ENCODE data around the gene MVB12B.
A peak's percentile ranks its signal among the peaks of the same experiment; 100 is the strongest.

The MVB12B gene

GRCh38 chr9:126513159-126514036 is 186.8 kb downstream of the MVB12B start:
- TF ChIP-seq POLR2AphosphoS5 (IDR thresholded peaks at IDR 0.05; ENCODE audit: low read depth) (no peak), GABPA (IDR thresholded peaks at IDR 0.05; ENCODE audit: low read depth) (no peak), REST (IDR thresholded peaks at IDR 0.05; ENCODE audit: insufficient replicate concordance, low read depth) (no peak), SPI1 (IDR thresholded peaks at IDR 0.05; ENCODE audit: borderline replicate concordance, low read depth) (no peak)
- TF ChIP-seq, protein P1, sequence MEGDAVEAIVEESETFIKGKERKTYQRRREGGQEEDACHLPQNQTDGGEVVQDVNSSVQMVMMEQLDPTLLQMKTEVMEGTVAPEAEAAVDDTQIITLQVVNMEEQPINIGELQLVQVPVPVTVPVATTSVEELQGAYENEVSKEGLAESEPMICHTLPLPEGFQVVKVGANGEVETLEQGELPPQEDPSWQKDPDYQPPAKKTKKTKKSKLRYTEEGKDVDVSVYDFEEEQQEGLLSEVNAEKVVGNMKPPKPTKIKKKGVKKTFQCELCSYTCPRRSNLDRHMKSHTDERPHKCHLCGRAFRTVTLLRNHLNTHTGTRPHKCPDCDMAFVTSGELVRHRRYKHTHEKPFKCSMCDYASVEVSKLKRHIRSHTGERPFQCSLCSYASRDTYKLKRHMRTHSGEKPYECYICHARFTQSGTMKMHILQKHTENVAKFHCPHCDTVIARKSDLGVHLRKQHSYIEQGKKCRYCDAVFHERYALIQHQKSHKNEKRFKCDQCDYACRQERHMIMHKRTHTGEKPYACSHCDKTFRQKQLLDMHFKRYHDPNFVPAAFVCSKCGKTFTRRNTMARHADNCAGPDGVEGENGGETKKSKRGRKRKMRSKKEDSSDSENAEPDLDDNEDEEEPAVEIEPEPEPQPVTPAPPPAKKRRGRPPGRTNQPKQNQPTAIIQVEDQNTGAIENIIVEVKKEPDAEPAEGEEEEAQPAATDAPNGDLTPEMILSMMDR (IDR thresholded peaks at IDR 0.05; ENCODE audit: insufficient read depth, low read length): no peak
- Histone ChIP-seq H3K27ac (replicated peaks) (no peak overlapping the region), H3K4me3 (replicated peaks; ENCODE audit: insufficient read depth, low read length) (no peak overlapping the region; the same call in 1 of the 2 replicates), H3K27me3 (ENCODE audit: insufficient read depth, poor library complexity, severe bottlenecking) (peaks cover 29% of the 10 kb centered on the region)
- no peak for DNase-seq (ENCODE audit: low read depth in 1 of 2, low spot score in 1 of 2)

GRCh38 chr9:126514037-126514821 is 187.6 kb downstream of the MVB12B start:
- TF ChIP-seq, protein P1 (IDR thresholded peaks at IDR 0.05; ENCODE audit: insufficient read depth, low read length): peak; percentile 3
- TF ChIP-seq SPI1 (IDR thresholded peaks at IDR 0.05; ENCODE audit: borderline replicate concordance, low read depth): no peak
- H3K4me3 ChIP-seq (replicated peaks; ENCODE audit: insufficient read depth, low read length): peak overlapping the region; percentile 28; the same call in 1 of the 2 replicates
- H3K27ac ChIP-seq (replicated peaks): no peak overlapping the region
- H3K27me3 ChIP-seq (ENCODE audit: insufficient read depth, poor library complexity, severe bottlenecking): peaks cover 37% of the 10 kb centered on the region
- DNase-seq (ENCODE audit: low read depth in 1 of 2, low spot score in 1 of 2): peak in 1 of 2 experiments; percentile 42

GRCh38 chr9:126515001-126515872 is 188.6 kb downstream of the MVB12B start:
- Histone ChIP-seq H3K27me3 (ENCODE audit: insufficient read depth, poor library complexity, severe bottlenecking) (peaks cover 38% of the 10 kb centered on the region), H3K4me3 (replicated peaks; ENCODE audit: insufficient read depth, low read length) (no peak overlapping the region), H3K27ac (replicated peaks) (no peak overlapping the region)
- TF ChIP-seq SPI1 (IDR thresholded peaks at IDR 0.05; ENCODE audit: borderline replicate concordance, low read depth): no peak
- no peak for TF ChIP-seq REST (IDR thresholded peaks at IDR 0.05; ENCODE audit: insufficient replicate concordance, low read depth)
- TF ChIP-seq POLR2AphosphoS5 (IDR thresholded peaks at IDR 0.05; ENCODE audit: low read depth): no peak
- no peak for DNase-seq (ENCODE audit: low read depth in 1 of 2, low spot score in 1 of 2)
